Keratinocyte (primary cell): ENCODE data around the gene ASH1L.

Experiments
- EZH2 ChIP-seq: IDR thresholded peaks from one replicate; pipeline ENCODE4 v1.6.1; 2012; ENCODE audit warnings: inconsistent platforms, mild to moderate bottlenecking, low read length, moderate library complexity
- TF ChIP-seq, protein P1 (sequence below), 3 experiments: IDR thresholded peaks in 1 of 3; conservative IDR thresholded peaks in 1 of 3; optimal IDR thresholded peaks in 1 of 3; 2 replicates in 2 of 3; 3 replicates in 1 of 3; pipeline versions ENCODE3 to v1.5.1; 2011; ENCODE audit warnings: low read length in 3 of 3, mild to moderate bottlenecking in 3 of 3, moderate library complexity in 2 of 3, control low read depth in 1 of 3, inconsistent platforms in 1 of 3; ENCODE audit not compliant: insufficient read depth in 2 of 3; ENCODE audit errors: extremely low read depth in 1 of 3

DNA sequence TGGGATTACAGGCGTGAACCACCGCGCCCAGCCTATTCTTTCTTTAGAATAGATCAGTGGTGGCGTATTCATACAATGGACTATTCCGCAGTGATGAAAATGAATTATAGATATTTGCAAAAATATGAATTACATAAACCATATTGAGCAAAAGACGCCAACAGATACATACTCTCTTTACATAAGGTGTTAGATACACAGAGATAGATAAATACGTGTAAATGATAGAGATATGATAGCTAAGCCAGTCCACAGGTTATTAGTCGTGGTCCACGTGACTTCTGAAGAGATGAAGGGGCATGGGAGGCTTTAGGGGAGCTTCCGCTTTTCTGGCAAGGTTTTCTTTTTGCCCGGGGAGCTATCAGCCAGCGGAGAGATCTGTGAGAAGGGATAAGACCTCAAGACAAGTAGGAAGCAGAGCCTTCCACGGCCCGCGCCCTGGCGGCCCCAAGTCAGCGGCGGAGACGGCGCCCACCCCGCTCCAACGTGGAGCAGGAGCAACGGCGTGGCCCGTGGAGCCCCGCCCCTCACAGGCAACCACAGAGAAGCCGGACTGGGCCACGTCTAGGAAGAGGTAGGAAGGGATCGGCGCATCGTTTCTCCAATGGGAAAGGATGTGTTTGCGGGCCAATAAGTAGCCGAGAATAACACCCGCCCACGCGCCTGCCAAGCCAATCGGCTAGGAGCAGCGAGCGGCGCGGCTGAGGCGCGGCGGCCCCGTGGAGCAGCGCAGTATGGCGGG is 47.1 kb upstream of the ASH1L start, which contains the start of gene MSTO1:
- no peak for TF ChIP-seq EZH2
- TF ChIP-seq, protein P1, sequence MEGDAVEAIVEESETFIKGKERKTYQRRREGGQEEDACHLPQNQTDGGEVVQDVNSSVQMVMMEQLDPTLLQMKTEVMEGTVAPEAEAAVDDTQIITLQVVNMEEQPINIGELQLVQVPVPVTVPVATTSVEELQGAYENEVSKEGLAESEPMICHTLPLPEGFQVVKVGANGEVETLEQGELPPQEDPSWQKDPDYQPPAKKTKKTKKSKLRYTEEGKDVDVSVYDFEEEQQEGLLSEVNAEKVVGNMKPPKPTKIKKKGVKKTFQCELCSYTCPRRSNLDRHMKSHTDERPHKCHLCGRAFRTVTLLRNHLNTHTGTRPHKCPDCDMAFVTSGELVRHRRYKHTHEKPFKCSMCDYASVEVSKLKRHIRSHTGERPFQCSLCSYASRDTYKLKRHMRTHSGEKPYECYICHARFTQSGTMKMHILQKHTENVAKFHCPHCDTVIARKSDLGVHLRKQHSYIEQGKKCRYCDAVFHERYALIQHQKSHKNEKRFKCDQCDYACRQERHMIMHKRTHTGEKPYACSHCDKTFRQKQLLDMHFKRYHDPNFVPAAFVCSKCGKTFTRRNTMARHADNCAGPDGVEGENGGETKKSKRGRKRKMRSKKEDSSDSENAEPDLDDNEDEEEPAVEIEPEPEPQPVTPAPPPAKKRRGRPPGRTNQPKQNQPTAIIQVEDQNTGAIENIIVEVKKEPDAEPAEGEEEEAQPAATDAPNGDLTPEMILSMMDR (optimal IDR thresholded peaks at IDR 0.05 in 1 of 3, IDR thresholded peaks at IDR 0.05 in 1 of 3, conservative IDR thresholded peaks at IDR 0.05 in 1 of 3; ENCODE audit: extremely low read depth in 1 of 3, insufficient read depth in 2 of 3, low read length in 3 of 3), result no peak
